GM12875 (cell line): Measurements from ENCODE around the gene USP12.

Experiments used
- H3K4me3 ChIP-seq: one replicate; pipeline ENCODE4 v1.5.1; 2011; ENCODE audit warnings: low read depth, low read length, control low read depth
- TF ChIP-seq, protein P1 (sequence below): IDR thresholded peaks from 2 replicates; pipeline ENCODE4 v1.5.1; 2011; ENCODE audit warnings: low read depth, mild to moderate bottlenecking, control low read depth, inconsistent platforms, low read length, moderate library complexity, borderline replicate concordance; ENCODE audit not compliant: insufficient read depth

The USP12 gene

DNA sequence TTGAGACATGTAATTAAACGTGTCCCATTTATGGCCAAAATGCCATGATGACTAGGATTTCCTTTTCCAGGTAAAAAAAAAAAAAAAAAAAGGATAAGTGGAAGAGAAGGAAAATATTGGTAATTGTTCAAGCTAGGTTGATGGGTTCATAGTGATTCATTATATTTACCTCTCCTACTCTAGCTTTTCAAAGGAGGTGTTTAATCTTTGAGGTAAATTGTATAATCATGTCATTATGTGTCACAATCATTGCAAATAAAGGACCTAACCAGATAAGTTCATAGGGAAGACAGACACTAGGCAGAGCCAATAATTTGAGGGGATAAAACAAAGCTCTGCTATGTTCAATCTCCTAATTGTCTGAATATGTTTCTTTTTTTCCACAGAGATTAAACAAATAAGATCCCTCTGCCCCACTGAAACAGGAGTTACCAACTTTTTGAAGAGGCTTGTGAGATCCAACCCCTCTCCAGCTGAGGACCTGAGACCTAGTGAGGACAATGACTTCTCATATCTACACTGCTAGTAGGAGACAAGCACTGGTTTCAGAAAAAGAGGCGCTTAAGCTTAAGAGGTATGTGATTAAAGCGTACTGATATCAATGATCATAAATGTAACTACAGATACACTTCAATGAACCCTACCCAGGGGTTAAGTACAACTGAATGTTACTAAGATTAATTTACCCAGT is 61.4 kb downstream of the USP12 start:
- TF ChIP-seq, protein P1, sequence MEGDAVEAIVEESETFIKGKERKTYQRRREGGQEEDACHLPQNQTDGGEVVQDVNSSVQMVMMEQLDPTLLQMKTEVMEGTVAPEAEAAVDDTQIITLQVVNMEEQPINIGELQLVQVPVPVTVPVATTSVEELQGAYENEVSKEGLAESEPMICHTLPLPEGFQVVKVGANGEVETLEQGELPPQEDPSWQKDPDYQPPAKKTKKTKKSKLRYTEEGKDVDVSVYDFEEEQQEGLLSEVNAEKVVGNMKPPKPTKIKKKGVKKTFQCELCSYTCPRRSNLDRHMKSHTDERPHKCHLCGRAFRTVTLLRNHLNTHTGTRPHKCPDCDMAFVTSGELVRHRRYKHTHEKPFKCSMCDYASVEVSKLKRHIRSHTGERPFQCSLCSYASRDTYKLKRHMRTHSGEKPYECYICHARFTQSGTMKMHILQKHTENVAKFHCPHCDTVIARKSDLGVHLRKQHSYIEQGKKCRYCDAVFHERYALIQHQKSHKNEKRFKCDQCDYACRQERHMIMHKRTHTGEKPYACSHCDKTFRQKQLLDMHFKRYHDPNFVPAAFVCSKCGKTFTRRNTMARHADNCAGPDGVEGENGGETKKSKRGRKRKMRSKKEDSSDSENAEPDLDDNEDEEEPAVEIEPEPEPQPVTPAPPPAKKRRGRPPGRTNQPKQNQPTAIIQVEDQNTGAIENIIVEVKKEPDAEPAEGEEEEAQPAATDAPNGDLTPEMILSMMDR = no peak
- no peak overlapping the region for H3K4me3 ChIP-seq

- H3K4me3 ChIP-seq = no peak overlapping the region
- TF ChIP-seq, protein P1 = no peak
Observed at GRCh38 chr13:27106144-27106543, 65.5 kb downstream of the USP12 start.

- TF ChIP-seq, protein P1 = no peak
- H3K4me3 ChIP-seq = no peak overlapping the region
Observed at GRCh38 chr13:27104606-27105005, 67.0 kb downstream of the USP12 start.

GRCh38 chr13:27101847-27102246 is 69.8 kb downstream of the USP12 start:
- H3K4me3 ChIP-seq = no peak overlapping the region
- TF ChIP-seq, protein P1 = no peak

GRCh38 chr13:27101289-27101688 is 70.3 kb downstream of the USP12 start:
- TF ChIP-seq, protein P1 = no peak
- H3K4me3 ChIP-seq = no peak overlapping the region

DNA sequence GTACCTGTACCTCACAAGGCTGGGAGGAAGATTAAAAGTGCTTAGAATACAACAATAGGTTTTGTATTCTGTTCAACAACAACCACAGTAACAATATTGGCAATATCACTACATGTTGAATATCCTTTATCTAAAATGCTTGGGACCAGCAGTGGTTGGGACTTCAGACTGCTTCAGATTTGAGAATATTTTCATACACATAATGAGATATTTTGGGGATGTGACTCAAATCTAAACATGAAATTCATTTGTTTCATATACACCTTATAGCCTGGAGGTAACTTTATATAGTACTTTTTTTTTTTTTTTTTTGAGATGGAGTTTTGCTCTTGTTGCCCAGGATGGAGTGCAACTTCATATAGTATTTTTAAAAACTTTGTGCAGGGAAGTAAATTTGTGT is 73.9 kb downstream of the USP12 start:
- no peak overlapping the region for H3K4me3 ChIP-seq
- TF ChIP-seq, protein P1 = no peak

DNA sequence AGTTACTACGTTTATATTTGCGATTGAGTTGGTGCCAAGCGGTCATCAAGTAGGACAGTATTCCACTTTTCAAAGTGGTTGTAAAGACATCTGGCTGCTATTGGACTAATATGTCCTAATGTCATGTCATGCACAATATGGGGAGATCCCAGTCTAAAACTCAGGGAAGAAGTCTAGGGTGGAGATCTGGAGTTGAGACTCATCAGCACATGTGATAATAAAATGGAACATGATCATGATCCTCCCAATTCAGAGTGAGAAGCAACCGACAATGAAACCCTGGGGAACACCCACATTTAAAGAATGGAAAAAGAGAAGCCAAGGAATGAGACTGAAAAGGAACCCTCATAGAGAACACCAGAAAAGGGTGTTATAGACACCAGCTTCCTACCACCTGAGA is 80.2 kb downstream of the USP12 start:
- TF ChIP-seq, protein P1 = no peak
- H3K4me3 ChIP-seq = no peak overlapping the region
